K562 (cell line): Measurements from ENCODE around the gene PHOSPHO1. TPM values are rescaled to one million over a fixed set of nuclear protein-coding genes. Genes with fewer than 3 reads are reported as not detected.

Experiments
- CXXC5 ChIP-seq: fragments of 250-450 bp; sonication (Bioruptor Pico); IDR thresholded peaks from 2 replicates; pipeline ENCODE4 v1.8.0; 2022; ENCODE audit warnings: inconsistent platforms, mild to moderate bottlenecking, moderate library complexity
- E2F6 ChIP-seq, 2 experiments: IDR thresholded peaks; 2 replicates each; pipeline ENCODE4 v1.6.1; 2011; ENCODE audit warnings: borderline replicate concordance in 1 of 2, control low read depth in 1 of 2, low read depth in 1 of 2, low read length in 1 of 2, mild to moderate bottlenecking in 1 of 2, mixed read lengths in 1 of 2, moderate library complexity in 1 of 2; ENCODE audit not compliant: insufficient read depth in 1 of 2, insufficient read length in 1 of 2, poor library complexity in 1 of 2, severe bottlenecking in 1 of 2; ENCODE audit errors: extremely low read depth in 1 of 2
- EWSR1 ChIP-seq: fragments of 450-650 bp; IDR thresholded peaks from 2 replicates; pipeline ENCODE4 v1.6.1; 2018; ENCODE audit warnings: borderline replicate concordance, mild to moderate bottlenecking, low read depth, moderate library complexity; ENCODE audit not compliant: partially characterized antibody
- GATAD2B ChIP-seq: fragments of 450-650 bp; IDR thresholded peaks from 2 replicates; pipeline ENCODE4 v1.6.1; 2017; ENCODE audit warnings: mild to moderate bottlenecking, borderline replicate concordance
- HDGF ChIP-seq: fragments of 450-650 bp; IDR thresholded peaks from 2 replicates; pipeline ENCODE4 v1.6.1; 2016
- IFI16 ChIP-seq: fragments of 250-450 bp; sonication (Bioruptor Pico); IDR thresholded peaks from 2 replicates; pipeline ENCODE4 v2.1.2; 2022; ENCODE audit warnings: mild to moderate bottlenecking, inconsistent platforms
- ILK ChIP-seq: fragments of 450-650 bp; IDR thresholded peaks from 2 replicates; pipeline ENCODE4 v1.6.1; 2016; ENCODE audit warnings: missing genetic modification characterization, low read depth, mild to moderate bottlenecking, missing compliant biosample characterization, moderate library complexity, borderline replicate concordance
- OTX1 ChIP-seq: fragments of 450-650 bp; formaldehyde crosslinking; IDR thresholded peaks from 2 replicates; pipeline ENCODE4 v1.4.0; 2022; ENCODE audit warnings: mild to moderate bottlenecking
- RB1 ChIP-seq: fragments of 450-650 bp; IDR thresholded peaks from 2 replicates; pipeline ENCODE4 v1.6.1; 2017; ENCODE audit warnings: low read depth, mild to moderate bottlenecking
- RBFOX2 ChIP-seq: fragments of 200-400 bp; formaldehyde crosslinking; IDR thresholded peaks from 2 replicates; pipeline ENCODE4 v1.6.1; 2017; ENCODE audit warnings: low read depth, mild to moderate bottlenecking, low read length, moderate library complexity
- RFX5 ChIP-seq: IDR thresholded peaks from 2 replicates; pipeline ENCODE4 v1.6.1; 2011; ENCODE audit warnings: low read depth, mild to moderate bottlenecking, improper control_type of control experiment, low read length
- SNRNP70 ChIP-seq: fragments of 200-400 bp; formaldehyde crosslinking; optimal IDR thresholded peaks from 2 replicates; pipeline ENCODE3; 2017; ENCODE audit warnings: low read depth, low read length
- U2AF2 ChIP-seq: fragments of 200-400 bp; formaldehyde crosslinking; optimal IDR thresholded peaks from 2 replicates; pipeline ENCODE3; 2017; ENCODE audit warnings: low read depth, mild to moderate bottlenecking, low read length
- ZNF165 ChIP-seq: fragments of 250-450 bp; sonication (Bioruptor Pico); IDR thresholded peaks from 2 replicates; pipeline ENCODE4 v1.4.0; 2020; ENCODE audit warnings: borderline replicate concordance
- ZNF224 ChIP-seq: sonication (generic); formaldehyde crosslinking; IDR thresholded peaks from 2 replicates; pipeline ENCODE4 v1.8.0; 2022; ENCODE audit warnings: mild to moderate bottlenecking, missing genetic modification reagents
- ZNF280A ChIP-seq: fragments of 450-650 bp; IDR thresholded peaks from 2 replicates; pipeline ENCODE4 v1.6.1; 2018; ENCODE audit warnings: mild to moderate bottlenecking, low read depth; ENCODE audit not compliant: partially characterized antibody
- polyA plus RNA-seq, 8 experiments: library from polyadenylated mRNA; depleted of rRNA in 4 of 8; stranded (reverse) in 5 of 8; unstranded in 3 of 8; fragments of >200 nt; fragmentation: Nextera tagmentation in 2 of 8; fragmentation: Illumina TruSeq in 1 of 8; extraction: Ambion mirVana in 2 of 8; extraction: Trizol in 1 of 8; gene quantifications; 2 replicates each; pipeline versions ENCODE4 v1.2.1 to v1.2.3, GENCODE V29; 2011 to 2014; ENCODE audit warnings: inconsistent platforms in 1 of 8, missing spikeins in 1 of 8
- total RNA-seq, 7 experiments: library from RNA; depleted of rRNA in 6 of 7; stranded (reverse); fragments of >200 nt in 6 of 7; fragmentation: Illumina TruSeq in 2 of 7; extraction: Trizol in 2 of 7; gene quantifications; 2 replicates each; pipeline versions ENCODE4 v1.2.1 to v1.2.3, GENCODE V29; 2011 to 2021; ENCODE audit warnings: low replicate concordance in 1 of 7
- TF ChIP-seq, protein P1 (sequence below), 2 experiments: fragments of 450-650 bp; IDR thresholded peaks; 2 replicates each; pipeline ENCODE4 v1.6.1; 2016
- TF ChIP-seq, protein P2 (sequence below): fragments of 450-650 bp; formaldehyde crosslinking; IDR thresholded peaks from 2 replicates; pipeline ENCODE4 v1.4.0; 2020; ENCODE audit warnings: mild to moderate bottlenecking, mixed read lengths

Gene PHOSPHO1
- total and polyA plus RNA-seq, 9 of the 15 experiments (the other 6 are each of a cell fraction or from before 2014, with no cell fraction given), result 0.06 to 0.07 TPM; not detected in 7

DNA sequence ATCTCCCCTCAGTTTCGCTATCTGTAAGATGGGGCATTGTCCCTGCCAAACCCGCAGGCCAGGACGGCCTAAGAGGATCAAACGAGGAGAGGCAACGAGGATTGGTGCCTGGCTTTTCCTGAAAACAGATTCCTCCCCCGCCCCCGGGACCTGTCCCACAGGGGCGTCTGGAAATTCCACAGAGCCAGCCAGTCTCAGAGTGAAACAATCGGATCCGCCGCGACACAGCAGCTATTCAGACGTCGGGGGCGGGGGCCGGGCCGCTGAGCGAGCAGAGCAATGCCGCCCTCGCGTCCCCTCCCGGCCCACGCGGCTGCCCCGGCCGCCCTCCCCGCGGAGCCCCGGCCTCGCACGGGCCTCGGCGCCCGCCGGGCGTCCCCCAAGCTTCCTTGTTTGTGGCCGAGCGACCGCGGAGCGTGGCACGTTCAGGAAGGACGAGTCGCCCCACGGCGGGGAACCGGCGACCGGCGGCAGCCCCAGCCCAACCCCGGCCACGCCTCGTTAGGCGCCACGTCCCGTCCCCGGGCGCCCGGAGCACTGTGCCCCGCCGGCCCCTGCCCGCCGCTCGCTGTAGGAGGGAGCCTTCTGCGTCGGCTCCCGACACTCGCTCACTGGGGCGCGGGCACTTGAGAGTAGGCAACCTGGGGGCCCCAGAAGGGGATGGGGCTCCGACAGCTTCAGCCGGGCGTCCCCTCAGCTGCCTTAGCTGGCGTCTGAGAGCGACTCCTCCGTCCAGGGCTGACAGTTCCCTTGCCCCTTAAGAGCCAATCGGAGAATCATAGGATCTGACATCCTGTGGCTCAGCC is 29.6 kb upstream of the PHOSPHO1 start (continued):
- TF ChIP-seq GATAD2B, result peak; percentile 71; the same call in 1 of the 2 replicates
- TF ChIP-seq E2F6 (IDR thresholded peaks at IDR 0.05; ENCODE audit: borderline replicate concordance in 1 of 2, extremely low read depth in 1 of 2, insufficient read depth in 1 of 2, insufficient read length in 1 of 2, low read depth in 1 of 2, low read length in 1 of 2, poor library complexity in 1 of 2, severe bottlenecking in 1 of 2), result peak in 1 of 2 experiments; percentile 64
- TF ChIP-seq RBFOX2, result peak; percentile 61
- TF ChIP-seq ZNF280A, result no peak
- no peak for TF ChIP-seq U2AF2
- no peak for TF ChIP-seq ILK
- TF ChIP-seq, protein P1, sequence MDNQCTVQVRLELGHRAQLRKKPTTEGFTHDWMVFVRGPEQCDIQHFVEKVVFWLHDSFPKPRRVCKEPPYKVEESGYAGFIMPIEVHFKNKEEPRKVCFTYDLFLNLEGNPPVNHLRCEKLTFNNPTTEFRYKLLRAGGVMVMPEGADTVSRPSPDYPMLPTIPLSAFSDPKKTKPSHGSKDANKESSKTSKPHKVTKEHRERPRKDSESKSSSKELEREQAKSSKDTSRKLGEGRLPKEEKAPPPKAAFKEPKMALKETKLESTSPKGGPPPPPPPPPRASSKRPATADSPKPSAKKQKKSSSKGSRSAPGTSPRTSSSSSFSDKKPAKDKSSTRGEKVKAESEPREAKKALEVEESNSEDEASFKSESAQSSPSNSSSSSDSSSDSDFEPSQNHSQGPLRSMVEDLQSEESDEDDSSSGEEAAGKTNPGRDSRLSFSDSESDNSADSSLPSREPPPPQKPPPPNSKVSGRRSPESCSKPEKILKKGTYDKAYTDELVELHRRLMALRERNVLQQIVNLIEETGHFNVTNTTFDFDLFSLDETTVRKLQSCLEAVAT (IDR thresholded peaks at IDR 0.05), result 0 out of 4 replicates have a peak, but pooled peaks of 1 of the 2 experiments have one; percentile 33
- TF ChIP-seq CXXC5, result peak; percentile 61
- no peak for TF ChIP-seq OTX1
- TF ChIP-seq, protein P2, sequence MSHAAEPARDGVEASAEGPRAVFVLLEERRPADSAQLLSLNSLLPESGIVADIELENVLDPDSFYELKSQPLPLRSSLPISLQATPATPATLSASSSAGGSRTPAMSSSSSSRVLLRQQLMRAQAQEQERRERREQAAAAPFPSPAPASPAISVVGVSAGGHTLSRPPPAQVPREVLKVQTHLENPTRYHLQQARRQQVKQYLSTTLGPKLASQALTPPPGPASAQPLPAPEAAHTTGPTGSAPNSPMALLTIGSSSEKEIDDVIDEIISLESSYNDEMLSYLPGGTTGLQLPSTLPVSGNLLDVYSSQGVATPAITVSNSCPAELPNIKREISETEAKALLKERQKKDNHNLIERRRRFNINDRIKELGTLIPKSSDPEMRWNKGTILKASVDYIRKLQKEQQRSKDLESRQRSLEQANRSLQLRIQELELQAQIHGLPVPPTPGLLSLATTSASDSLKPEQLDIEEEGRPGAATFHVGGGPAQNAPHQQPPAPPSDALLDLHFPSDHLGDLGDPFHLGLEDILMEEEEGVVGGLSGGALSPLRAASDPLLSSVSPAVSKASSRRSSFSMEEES (CRISPR knock-in tag), result no peak
- TF ChIP-seq SNRNP70, result no peak
- no peak for TF ChIP-seq HDGF
- TF ChIP-seq EWSR1, result no peak
- TF ChIP-seq ZNF224 (CRISPR knock-in tag), result no peak
- peak; percentile 45; the same call in 1 of the 2 replicates for TF ChIP-seq RB1
- no peak for TF ChIP-seq ZNF165 (CRISPR knock-in tag)
- no peak for TF ChIP-seq IFI16
- no peak for TF ChIP-seq RFX5
